D721Med (cell line): ENCODE data around the gene MAP3K21.
A peak's percentile ranks its signal among the peaks of the same experiment; 100 is the strongest.

Experiments used
- DNase-seq: peaks from one replicate; pipeline ENCODE4 v3.0.0; 2011; ENCODE audit warnings: low spot score; ENCODE audit not compliant: insufficient read length
- FAIRE-seq: peaks from 2 replicates; lab custom pipeline; 2011; peaks lifted over from hg19 to GRCh38; lab: Jason Lieb, UNC
- TF ChIP-seq, protein P1 (sequence below): IDR thresholded peaks from 2 replicates; pipeline ENCODE4 v1.5.1; 2012; ENCODE audit warnings: mild to moderate bottlenecking, control low read depth; ENCODE audit not compliant: insufficient read depth; ENCODE audit errors: missing control alignments

Gene MAP3K21

DNA sequence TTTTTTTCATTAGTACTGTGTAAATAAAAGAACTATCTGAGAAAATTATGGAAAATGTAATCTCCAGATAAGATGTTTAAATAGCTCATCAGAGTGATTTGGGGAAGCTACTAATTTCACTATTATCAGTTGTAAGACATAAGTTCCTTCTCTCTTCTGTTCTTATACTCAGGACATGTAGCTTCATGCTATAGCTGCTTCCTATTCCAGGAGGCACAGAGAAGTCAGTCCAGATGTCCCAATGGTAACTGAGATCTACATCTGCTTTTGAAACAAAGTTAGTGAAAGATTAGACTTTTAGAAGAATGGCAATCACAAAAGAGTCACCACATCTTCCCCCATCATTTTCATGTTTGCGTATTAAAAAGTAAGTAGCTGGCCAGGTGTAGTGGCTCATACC lies 5.6 kb downstream of the MAP3K21 start:
- FAIRE-seq (no peak), DNase-seq (no peak)
- TF ChIP-seq, protein P1, sequence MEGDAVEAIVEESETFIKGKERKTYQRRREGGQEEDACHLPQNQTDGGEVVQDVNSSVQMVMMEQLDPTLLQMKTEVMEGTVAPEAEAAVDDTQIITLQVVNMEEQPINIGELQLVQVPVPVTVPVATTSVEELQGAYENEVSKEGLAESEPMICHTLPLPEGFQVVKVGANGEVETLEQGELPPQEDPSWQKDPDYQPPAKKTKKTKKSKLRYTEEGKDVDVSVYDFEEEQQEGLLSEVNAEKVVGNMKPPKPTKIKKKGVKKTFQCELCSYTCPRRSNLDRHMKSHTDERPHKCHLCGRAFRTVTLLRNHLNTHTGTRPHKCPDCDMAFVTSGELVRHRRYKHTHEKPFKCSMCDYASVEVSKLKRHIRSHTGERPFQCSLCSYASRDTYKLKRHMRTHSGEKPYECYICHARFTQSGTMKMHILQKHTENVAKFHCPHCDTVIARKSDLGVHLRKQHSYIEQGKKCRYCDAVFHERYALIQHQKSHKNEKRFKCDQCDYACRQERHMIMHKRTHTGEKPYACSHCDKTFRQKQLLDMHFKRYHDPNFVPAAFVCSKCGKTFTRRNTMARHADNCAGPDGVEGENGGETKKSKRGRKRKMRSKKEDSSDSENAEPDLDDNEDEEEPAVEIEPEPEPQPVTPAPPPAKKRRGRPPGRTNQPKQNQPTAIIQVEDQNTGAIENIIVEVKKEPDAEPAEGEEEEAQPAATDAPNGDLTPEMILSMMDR, result no peak

DNA sequence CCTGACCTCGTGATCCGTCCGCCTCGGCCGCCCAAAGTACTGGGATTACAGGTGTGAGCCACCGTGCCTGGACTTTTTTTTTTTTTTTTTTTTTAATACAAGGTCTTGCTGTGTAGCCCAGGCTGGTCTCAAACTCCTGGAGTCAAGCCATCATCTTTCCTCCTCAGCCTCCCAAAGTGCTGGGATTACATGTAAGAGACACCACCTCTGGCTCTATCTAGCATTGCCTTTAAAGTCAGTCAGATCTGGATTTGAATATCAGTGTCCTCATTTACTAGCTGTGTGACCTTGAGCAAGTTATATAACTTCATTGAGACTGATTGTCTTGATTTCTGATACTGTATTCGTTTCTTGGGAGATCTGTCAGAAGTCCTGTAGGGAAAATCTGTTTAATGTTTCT lies 6.6 kb downstream of the MAP3K21 start:
- DNase-seq (no peak), FAIRE-seq (peak; percentile 79)
- TF ChIP-seq, protein P1, result no peak

DNA sequence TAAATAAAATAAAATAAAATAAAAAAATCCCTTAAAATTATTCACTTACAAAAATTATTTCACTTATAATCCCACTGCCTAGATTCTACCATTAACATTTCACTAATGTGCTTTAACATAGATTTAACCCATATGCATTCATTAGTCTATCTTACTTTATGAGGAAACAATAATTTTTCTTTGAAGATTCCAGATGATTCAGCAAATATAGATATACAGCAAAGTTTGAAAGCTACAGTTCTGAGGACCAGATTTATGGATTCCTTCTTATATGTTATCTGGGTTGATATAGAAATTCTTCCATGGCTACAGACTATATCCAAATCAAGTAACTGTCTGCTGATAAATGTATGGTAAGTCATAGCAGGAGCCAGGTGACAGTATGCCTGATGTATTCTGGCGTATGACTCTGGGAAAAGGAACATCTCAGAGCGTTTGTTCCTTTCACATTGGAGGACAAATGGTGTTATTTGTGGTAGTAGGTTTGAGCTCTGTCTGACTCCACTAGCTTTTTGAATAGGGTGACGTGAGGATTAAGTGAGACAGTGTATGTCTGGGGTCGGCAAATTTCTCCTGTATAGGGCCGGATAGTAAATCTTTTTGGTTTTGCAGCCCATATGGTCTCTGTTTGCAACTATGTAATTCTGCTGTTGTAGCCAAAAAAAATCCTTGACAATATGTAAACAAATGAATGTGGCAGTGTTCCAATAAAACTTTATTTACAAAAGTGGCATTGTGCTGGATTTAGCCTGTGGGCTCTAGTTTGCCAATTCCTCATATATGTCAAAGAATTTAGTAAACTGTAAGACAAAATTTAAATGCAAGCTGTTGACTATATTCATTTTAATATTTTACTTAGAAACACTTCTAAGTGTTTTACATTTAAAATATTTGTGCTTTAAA lies 9.3 kb downstream of the MAP3K21 start:
- DNase-seq (no peak), FAIRE-seq (peak; percentile 80)
- TF ChIP-seq, protein P1, result no peak

DNA sequence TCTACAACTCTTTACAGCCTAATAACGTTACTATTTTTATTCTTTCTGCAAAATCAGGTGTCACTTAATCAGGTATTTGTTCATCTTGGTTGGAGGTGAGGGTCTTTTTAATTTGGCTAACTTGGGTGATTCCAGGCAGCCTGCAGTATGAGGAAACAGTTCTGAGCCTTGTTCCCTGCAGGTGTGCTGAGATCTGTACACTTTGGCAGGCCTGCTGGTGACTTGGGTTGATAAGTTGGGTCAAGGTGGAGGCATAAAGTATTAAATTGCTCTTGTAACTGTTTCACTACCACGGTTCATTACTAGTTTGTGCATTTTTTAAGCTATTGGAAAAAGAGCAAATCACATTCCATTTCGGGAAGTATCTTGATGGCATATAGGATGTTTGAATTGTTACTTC lies 10.0 kb downstream of the MAP3K21 start:
- FAIRE-seq (no peak), DNase-seq (no peak)
- TF ChIP-seq, protein P1, result no peak

- TF ChIP-seq, protein P1, result no peak
- DNase-seq (no peak), FAIRE-seq (peak; percentile 82)
Measured at GRCh38 chr1:233338102-233338501, 10.6 kb downstream of the MAP3K21 start.

DNA sequence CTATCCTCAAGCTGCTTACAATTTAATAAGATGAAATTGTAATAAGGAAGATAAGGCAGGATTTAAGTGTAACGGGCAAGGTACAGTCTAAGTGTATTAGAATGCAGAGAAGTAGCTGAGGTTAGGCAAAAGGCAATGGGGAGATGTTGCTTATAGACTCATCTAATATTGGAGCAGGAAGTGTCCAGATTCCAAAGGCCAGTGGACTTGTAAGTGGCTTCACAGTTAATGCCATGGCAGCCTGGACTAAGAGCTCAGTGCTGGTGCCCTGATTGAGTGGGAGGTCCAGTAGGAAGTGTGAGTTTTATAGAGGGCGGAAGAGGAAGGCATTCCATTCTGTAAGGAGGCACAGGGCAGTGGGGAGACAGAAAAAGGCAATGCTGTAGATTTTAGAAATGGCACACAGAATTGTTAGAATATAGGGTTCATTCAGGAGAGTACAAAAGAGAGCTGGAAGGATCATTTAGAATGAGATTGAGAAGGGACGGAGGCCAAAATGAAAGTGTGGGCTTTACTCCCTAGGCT lies 12.6 kb downstream of the MAP3K21 start:
- TF ChIP-seq, protein P1, result no peak
- no peak for DNase-seq
- no peak for FAIRE-seq

DNA sequence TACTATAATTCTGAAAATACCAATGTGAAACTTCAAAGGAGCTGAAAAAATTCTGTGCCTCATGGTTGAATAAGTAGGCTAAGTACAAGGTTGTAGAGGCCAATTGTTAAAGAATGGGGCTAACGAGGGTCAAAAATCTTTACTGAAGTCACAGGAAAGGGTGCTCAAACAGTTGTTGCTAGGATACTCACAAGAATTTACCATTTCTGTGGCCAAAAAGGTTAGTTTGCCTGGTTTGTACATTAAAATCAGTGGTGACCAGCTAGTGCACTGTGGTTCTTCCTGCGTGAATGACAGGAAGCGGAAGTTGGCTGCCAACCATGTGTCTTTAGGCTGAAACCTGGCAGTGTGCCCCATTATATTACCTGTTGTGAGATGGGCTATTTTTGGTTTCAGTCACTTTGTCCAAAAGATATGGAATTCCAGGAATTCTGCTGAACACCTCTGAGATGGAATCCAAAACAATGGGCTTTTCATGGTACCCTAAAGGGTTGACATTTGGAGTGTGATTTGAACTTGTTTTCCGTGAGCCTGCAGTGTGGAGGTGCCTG lies 13.5 kb downstream of the MAP3K21 start:
- DNase-seq (no peak), FAIRE-seq (peak; percentile 60)

More for the DNA sequence above, 13.5 kb downstream of the MAP3K21 start:
- TF ChIP-seq, protein P1, result no peak
